HUES6 (cell line): ENCODE data around the gene RIOX2.

Experiments used
- H3K27ac ChIP-seq: 2 replicates; pipeline ENCODE4 v1.7.0; 2013; ENCODE audit warnings: low read depth, mild to moderate bottlenecking, low read length, inconsistent platforms
- H3K27me3 ChIP-seq: 2 replicates; pipeline ENCODE4 v1.6.1; 2013; ENCODE audit warnings: low read length; ENCODE audit not compliant: control insufficient read depth, insufficient read depth
- H3K36me3 ChIP-seq: 2 replicates; pipeline ENCODE4 v1.6.1; 2013; ENCODE audit warnings: low read length; ENCODE audit not compliant: control insufficient read depth, insufficient read depth
- H3K4me1 ChIP-seq: 2 replicates; pipeline ENCODE4 v1.6.1; 2013; ENCODE audit warnings: low read length; ENCODE audit not compliant: control insufficient read depth, insufficient read depth
- H3K4me3 ChIP-seq: 2 replicates; pipeline ENCODE4 v1.5.1; 2013; ENCODE audit warnings: low read depth, low read length
- H3K9ac ChIP-seq: one replicate; pipeline ENCODE4 v1.6.1; 2013; ENCODE audit warnings: mild to moderate bottlenecking, low read length
- H3K9me3 ChIP-seq: 2 replicates; pipeline ENCODE4 v1.6.1; 2013; ENCODE audit warnings: low read depth, low read length; ENCODE audit not compliant: control insufficient read depth, insufficient read depth

Gene RIOX2

GRCh38 chr3:98004721-98005120 is 32.5 kb upstream of the RIOX2 start:
- Histone ChIP-seq H3K9ac (no peak overlapping the region), H3K4me3 (no peak overlapping the region), H3K36me3 (no peaks in the 10 kb centered on the region)

GRCh38 chr3:98003306-98003969 is 31.2 kb upstream of the RIOX2 start:
- no peak overlapping the region for H3K9ac ChIP-seq
- H3K27ac ChIP-seq: no peak overlapping the region
- H3K4me3 ChIP-seq: no peak overlapping the region
- no peaks in the 10 kb centered on the region for H3K27me3 ChIP-seq
- H3K9me3 ChIP-seq: no peaks in the 10 kb centered on the region
- no peaks in the 10 kb centered on the region for H3K4me1 ChIP-seq
- no peaks in the 10 kb centered on the region for H3K36me3 ChIP-seq

More at GRCh38 chr3:98004721-98005120, 32.5 kb upstream of the RIOX2 start:
- no peaks in the 10 kb centered on the region for H3K27me3 ChIP-seq
- H3K27ac ChIP-seq: no peak overlapping the region
- H3K9me3 ChIP-seq: no peaks in the 10 kb centered on the region
- no peaks in the 10 kb centered on the region for H3K4me1 ChIP-seq

GRCh38 chr3:98002717-98003116 is 30.5 kb upstream of the RIOX2 start:
- Histone ChIP-seq H3K9me3 (no peaks in the 10 kb centered on the region), H3K4me1 (no peaks in the 10 kb centered on the region), H3K9ac (no peak overlapping the region), H3K4me3 (no peak overlapping the region), H3K27ac (no peak overlapping the region), H3K36me3 (no peaks in the 10 kb centered on the region), H3K27me3 (no peaks in the 10 kb centered on the region)

- H3K27ac ChIP-seq: no peak overlapping the region
- no peaks in the 10 kb centered on the region for H3K27me3 ChIP-seq
- no peaks in the 10 kb centered on the region for H3K4me1 ChIP-seq
- no peak overlapping the region for H3K9ac ChIP-seq
- H3K4me3 ChIP-seq: no peak overlapping the region
- no peaks in the 10 kb centered on the region for H3K9me3 ChIP-seq
- no peaks in the 10 kb centered on the region for H3K36me3 ChIP-seq
Observed at GRCh38 chr3:97999994-98000393, 27.8 kb upstream of the RIOX2 start.

- no peaks in the 10 kb centered on the region for H3K9me3 ChIP-seq
- H3K27ac ChIP-seq: no peak overlapping the region
- no peak overlapping the region for H3K4me3 ChIP-seq
- H3K27me3 ChIP-seq: no peaks in the 10 kb centered on the region
- no peaks in the 10 kb centered on the region for H3K36me3 ChIP-seq
- no peaks in the 10 kb centered on the region; the same call in 1 of the 2 replicates for H3K4me1 ChIP-seq
- H3K9ac ChIP-seq: no peak overlapping the region
Observed at GRCh38 chr3:97999103-97999502, 26.9 kb upstream of the RIOX2 start.

GRCh38 chr3:97996988-97997387 is 24.8 kb upstream of the RIOX2 start:
- H3K27ac ChIP-seq: no peak overlapping the region
- H3K9ac ChIP-seq: no peak overlapping the region
- H3K27me3 ChIP-seq: no peaks in the 10 kb centered on the region
- peaks cover 14% of the 10 kb centered on the region; the same call in 1 of the 2 replicates for H3K4me1 ChIP-seq
- no peaks in the 10 kb centered on the region for H3K36me3 ChIP-seq
- H3K4me3 ChIP-seq: no peak overlapping the region
- no peaks in the 10 kb centered on the region for H3K9me3 ChIP-seq

GRCh38 chr3:97994328-97994945 is 22.2 kb upstream of the RIOX2 start:
- no peak overlapping the region for H3K4me3 ChIP-seq
- H3K36me3 ChIP-seq: no peaks in the 10 kb centered on the region
- H3K27ac ChIP-seq: no peak overlapping the region
- no peaks in the 10 kb centered on the region for H3K9me3 ChIP-seq
- no peaks in the 10 kb centered on the region for H3K27me3 ChIP-seq
- no peak overlapping the region for H3K9ac ChIP-seq
- peaks cover 14% of the 10 kb centered on the region; the same call in 1 of the 2 replicates for H3K4me1 ChIP-seq

GRCh38 chr3:97993526-97993925 is 21.3 kb upstream of the RIOX2 start:
- no peaks in the 10 kb centered on the region for H3K36me3 ChIP-seq
- peaks cover 14% of the 10 kb centered on the region; the same call in 1 of the 2 replicates for H3K4me1 ChIP-seq
- 0 out of 2 replicates have a peak overlapping the region, but pooled peaks have one; percentile 30 for H3K27ac ChIP-seq
- H3K4me3 ChIP-seq: no peak overlapping the region
- no peaks in the 10 kb centered on the region for H3K9me3 ChIP-seq
- no peak overlapping the region for H3K9ac ChIP-seq
- no peaks in the 10 kb centered on the region for H3K27me3 ChIP-seq

- H3K4me3 ChIP-seq: no peak overlapping the region
- no peak overlapping the region for H3K9ac ChIP-seq
- peaks cover 14% of the 10 kb centered on the region; the same call in 1 of the 2 replicates for H3K4me1 ChIP-seq
Observed at GRCh38 chr3:97992547-97993173, 20.4 kb upstream of the RIOX2 start.

GRCh38 chr3:97991293-97991682 is 19.1 kb upstream of the RIOX2 start:
- H3K36me3 ChIP-seq: no peaks in the 10 kb centered on the region
- no peak overlapping the region for H3K27ac ChIP-seq
- no peaks in the 10 kb centered on the region for H3K9me3 ChIP-seq
- H3K27me3 ChIP-seq: no peaks in the 10 kb centered on the region
- no peak overlapping the region for H3K4me3 ChIP-seq
- H3K4me1 ChIP-seq: peaks cover 14% of the 10 kb centered on the region; the same call in 1 of the 2 replicates
- no peak overlapping the region for H3K9ac ChIP-seq

More at GRCh38 chr3:97992547-97993173, 20.4 kb upstream of the RIOX2 start:
- Histone ChIP-seq H3K36me3 (no peaks in the 10 kb centered on the region), H3K27ac (no peak overlapping the region), H3K27me3 (no peaks in the 10 kb centered on the region), H3K9me3 (no peaks in the 10 kb centered on the region)
